GM10248 (cell line): Measurements from ENCODE around the gene RASGRP1.

ENCODE experiments used
- CTCF ChIA-PET: fragments of 300-600 bp; sonication (Branson Sonifier 250); formaldehyde crosslinking; extraction: SDS; loops from one replicate; lab custom pipeline; 2021; ENCODE audit warnings: antibody characterized with exemption; lab: Yijun Ruan, JAX
- POLR2A ChIA-PET: fragments of 350-650 bp; sonication (Branson Sonifier 250); formaldehyde crosslinking; extraction: SDS; loops from one replicate; lab custom pipeline; 2020; ENCODE audit warnings: antibody characterized with exemption; lab: Yijun Ruan, JAX
- DNase-seq: peaks from one replicate; pipeline ENCODE4 v3.0.0; 2012; ENCODE audit errors: extremely low spot score
- CTCF ChIP-seq: IDR thresholded peaks from 2 replicates; pipeline ENCODE4 v1.5.1; 2012; ENCODE audit warnings: mild to moderate bottlenecking, low read depth; ENCODE audit errors: extremely low read depth, missing control alignments, control extremely low read depth

The RASGRP1 gene

GRCh38 chr15:38455092-38455491 is 109.5 kb downstream of the RASGRP1 start:
- no peak for DNase-seq
- ChIA-PET CTCF (interaction anchor here (0.8 to 3.9 kb wide), 14 partner anchors 9 to 1302 kb away, joined by 3 to 59 read pairs (median 7); partner anchors contain the start of gene RASGRP1), POLR2A (no interaction called here)
- TF ChIP-seq CTCF: no peak

GRCh38 chr15:38454696-38455090 is 109.9 kb downstream of the RASGRP1 start:
- no peak for TF ChIP-seq CTCF
- DNase-seq: no peak
- ChIA-PET POLR2A (no interaction called here), CTCF (interaction anchor here (0.8 to 3.9 kb wide), 16 partner anchors 10 to 1302 kb away, joined by 3 to 59 read pairs (median 6); partner anchors contain the start of gene RASGRP1)

GRCh38 chr15:38453971-38454695 is 110.5 kb downstream of the RASGRP1 start, which contains the start of gene FAM98B:
Gene FAM98B, plus strand, starts transcription at chr15:38454127. Its CDS starts 35 bp downstream, at chr15:38454162.
- ChIA-PET POLR2A (interaction anchor here (0.5 to 0.6 kb wide), 2 partner anchors 178 to 237 kb away, joined by 3 to 6 read pairs; no protein-coding TSS in a partner anchor), CTCF (interaction anchor here (0.7 to 3.9 kb wide), 15 partner anchors 9 to 1303 kb away, joined by 3 to 59 read pairs (median 7); partner anchors contain the start of gene RASGRP1)
- no peak for TF ChIP-seq CTCF
- DNase-seq: peak; percentile 84

- DNase-seq: no peak
- CTCF ChIA-PET: interaction anchor here (0.8 to 5.6 kb wide), 48 partner anchors 8 to 1139 kb away, joined by 3 to 156 read pairs (median 7); partner anchors contain the start of genes FAM98B, RASGRP1 and THBS1
- no peak for TF ChIP-seq CTCF
- POLR2A ChIA-PET: no interaction called here
Observed at GRCh38 chr15:38441130-38441519, 123.5 kb downstream of the RASGRP1 start.

- DNase-seq: peak; percentile 55
- CTCF ChIA-PET: interaction anchor here (0.6 to 5.6 kb wide), 69 partner anchors 8 to 1325 kb away, joined by 3 to 156 read pairs (median 4); partner anchors contain the start of genes FAM98B, RASGRP1 and THBS1
Observed at GRCh38 chr15:38440353-38441129, 124.1 kb downstream of the RASGRP1 start.

More at GRCh38 chr15:38440353-38441129, 124.1 kb downstream of the RASGRP1 start:
- peak; percentile 92 for TF ChIP-seq CTCF
- POLR2A ChIA-PET: no interaction called here
